ELR (cell line): ENCODE results near the gene MKNK2.

Source experiments
- DNase-seq: peaks from one replicate; pipeline ENCODE4 v3.0.0-alpha.2; 2015; ENCODE audit warnings: low read depth

The MKNK2 gene

GRCh38 chr19:2032296-2032941 is 18.6 kb downstream of the MKNK2 start:
- DNase-seq = peak; percentile 78

GRCh38 chr19:2027361-2027760 is 23.7 kb downstream of the MKNK2 start:
- DNase-seq = peak; percentile 50

GRCh38 chr19:2026770-2027169 is 24.3 kb downstream of the MKNK2 start:
- no peak for DNase-seq

- DNase-seq = no peak
These were observed 28.8 kb downstream of the MKNK2 start for GRCh38 chr19:2022289-2022688.

- DNase-seq = no peak
These were observed 29.4 kb downstream of the MKNK2 start for GRCh38 chr19:2021453-2022140.

- DNase-seq = no peak
These were observed 32.3 kb downstream of the MKNK2 start for GRCh38 chr19:2018752-2019151.

GRCh38 chr19:2016041-2016807 is 34.8 kb downstream of the MKNK2 start:
- DNase-seq = peak; percentile 82

- peak; percentile 71 for DNase-seq
These were observed 35.5 kb downstream of the MKNK2 start, which contains the start of gene BTBD2 for GRCh38 chr19:2015608-2015950. TSS of gene BTBD2 (minus strand) at chr19:2015714. CDS start at chr19:2015703, 11 bp downstream.

GRCh38 chr19:2014731-2015607 is 36.1 kb downstream of the MKNK2 start:
- peak; percentile 53 for DNase-seq

GRCh38 chr19:2014131-2014571 is 36.9 kb downstream of the MKNK2 start:
- DNase-seq = no peak

- no peak for DNase-seq
These were observed 37.4 kb downstream of the MKNK2 start for GRCh38 chr19:2013683-2013961.

- no peak for DNase-seq
These were observed 37.9 kb downstream of the MKNK2 start for GRCh38 chr19:2012941-2013682.

GRCh38 chr19:2011169-2011568 is 39.9 kb downstream of the MKNK2 start:
- no peak for DNase-seq

- DNase-seq = no peak
These were observed 40.8 kb downstream of the MKNK2 start for GRCh38 chr19:2010135-2010668.

GRCh38 chr19:2003874-2004273 is 47.2 kb downstream of the MKNK2 start:
- no peak for DNase-seq

GRCh38 chr19:1999856-2000515 is 51.1 kb downstream of the MKNK2 start:
- no peak for DNase-seq

GRCh38 chr19:1998712-1999708 is 52.0 kb downstream of the MKNK2 start:
- no peak for DNase-seq

- DNase-seq = no peak
These were observed 53.5 kb downstream of the MKNK2 start for GRCh38 chr19:1997353-1998233.
